Inflammatory macrophage (primary cell): ENCODE measurements around the gene SPOP.
"Not testable (repeated sequence)": the region's sequence is repeated elsewhere in the genome, so short reads cannot be mapped to it uniquely, and the experiment has no call there.

Experiments
- DNase-seq, 2 donors: peaks; one replicate each; pipeline ENCODE4 v3.0.0-alpha.2; 2020 to 2022

The SPOP gene

GRCh38 chr17:49571764-49572163 is 106.1 kb downstream of the SPOP start:
- DNase-seq: no peak

GRCh38 chr17:49571283-49571682 is 106.6 kb downstream of the SPOP start:
- no peak for DNase-seq

- DNase-seq: no peak
Observed at GRCh38 chr17:49570540-49571242, 107.2 kb downstream of the SPOP start.

GRCh38 chr17:49568695-49569047 is 109.2 kb downstream of the SPOP start:
- DNase-seq: not testable (repeated sequence)

- DNase-seq: peak; percentile 86 to 87
Observed at GRCh38 chr17:49567871-49568694, 109.8 kb downstream of the SPOP start.

- no peak for DNase-seq
Observed at GRCh38 chr17:49567104-49567521, 110.8 kb downstream of the SPOP start.

- no peak for DNase-seq
Observed at GRCh38 chr17:49566668-49567071, 111.2 kb downstream of the SPOP start.

GRCh38 chr17:49565948-49566491 is 111.9 kb downstream of the SPOP start:
- DNase-seq: peak; percentile 68 to 85

GRCh38 chr17:49564638-49565037 is 113.3 kb downstream of the SPOP start:
- no peak for DNase-seq

GRCh38 chr17:49557312-49558024 is 120.4 kb downstream of the SPOP start:
- peak; percentile 55 to 57 for DNase-seq

- peak; percentile 57 to 66 for DNase-seq
Observed at GRCh38 chr17:49556223-49556943, 121.5 kb downstream of the SPOP start.

- no peak for DNase-seq
Observed at GRCh38 chr17:49555495-49556222, 122.2 kb downstream of the SPOP start.

- no peak for DNase-seq
Observed at GRCh38 chr17:49554694-49555494, 123.0 kb downstream of the SPOP start.

GRCh38 chr17:49553676-49554335 is 124.1 kb downstream of the SPOP start:
- DNase-seq: no peak

- DNase-seq: no peak
Observed at GRCh38 chr17:49552070-49552751, 125.7 kb downstream of the SPOP start.

- no peak for DNase-seq
Observed at GRCh38 chr17:49551221-49552069, 126.5 kb downstream of the SPOP start.

- not testable (repeated sequence) for DNase-seq
Observed at GRCh38 chr17:49550764-49551163, 127.1 kb downstream of the SPOP start.
